Hepatocyte (in vitro differentiated cells): ENCODE measurements around the gene MYO18B.

Source experiments
- EZH2 ChIP-seq: fragments of 200-600 bp; sonication (generic); IDR thresholded peaks from 2 replicates; pipeline ENCODE4 v1.6.1; 2016; ENCODE audit warnings: antibody characterized with exemption, mild to moderate bottlenecking, borderline replicate concordance
- EZH2phosphoT487 ChIP-seq: fragments of 200-600 bp; sonication (generic); IDR thresholded peaks from one replicate; pipeline ENCODE4 v1.6.1; 2018; ENCODE audit warnings: antibody characterized with exemption, mild to moderate bottlenecking, low read depth, moderate library complexity; ENCODE audit not compliant: unreplicated experiment, severe bottlenecking
- TF ChIP-seq, protein P1 (sequence below): fragments of 200-600 bp; sonication (generic); IDR thresholded peaks from 2 replicates; pipeline ENCODE4 v1.5.1; 2016; ENCODE audit warnings: antibody characterized with exemption, mild to moderate bottlenecking; ENCODE audit not compliant: poor library complexity

DNA sequence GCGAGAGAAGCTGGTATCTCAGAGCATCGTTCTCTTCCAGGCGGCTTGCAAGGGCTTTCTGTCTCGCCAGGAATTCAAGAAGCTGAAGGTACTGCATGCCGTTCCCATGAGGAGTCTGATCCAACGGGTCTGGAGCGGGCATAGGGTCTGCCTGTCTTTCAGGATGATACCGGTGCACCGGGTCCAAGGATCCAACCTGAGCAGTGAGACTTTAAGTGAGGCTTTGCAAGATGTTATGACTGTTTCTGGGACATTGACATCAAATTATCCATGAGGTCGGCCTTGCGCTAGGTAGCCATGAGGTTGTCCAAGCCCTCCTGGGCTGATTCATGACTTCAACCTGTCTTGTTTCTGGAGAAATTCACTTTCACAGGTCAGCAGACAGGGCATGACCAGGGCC lies 132.3 kb downstream of the MYO18B start:
- TF ChIP-seq, protein P1, sequence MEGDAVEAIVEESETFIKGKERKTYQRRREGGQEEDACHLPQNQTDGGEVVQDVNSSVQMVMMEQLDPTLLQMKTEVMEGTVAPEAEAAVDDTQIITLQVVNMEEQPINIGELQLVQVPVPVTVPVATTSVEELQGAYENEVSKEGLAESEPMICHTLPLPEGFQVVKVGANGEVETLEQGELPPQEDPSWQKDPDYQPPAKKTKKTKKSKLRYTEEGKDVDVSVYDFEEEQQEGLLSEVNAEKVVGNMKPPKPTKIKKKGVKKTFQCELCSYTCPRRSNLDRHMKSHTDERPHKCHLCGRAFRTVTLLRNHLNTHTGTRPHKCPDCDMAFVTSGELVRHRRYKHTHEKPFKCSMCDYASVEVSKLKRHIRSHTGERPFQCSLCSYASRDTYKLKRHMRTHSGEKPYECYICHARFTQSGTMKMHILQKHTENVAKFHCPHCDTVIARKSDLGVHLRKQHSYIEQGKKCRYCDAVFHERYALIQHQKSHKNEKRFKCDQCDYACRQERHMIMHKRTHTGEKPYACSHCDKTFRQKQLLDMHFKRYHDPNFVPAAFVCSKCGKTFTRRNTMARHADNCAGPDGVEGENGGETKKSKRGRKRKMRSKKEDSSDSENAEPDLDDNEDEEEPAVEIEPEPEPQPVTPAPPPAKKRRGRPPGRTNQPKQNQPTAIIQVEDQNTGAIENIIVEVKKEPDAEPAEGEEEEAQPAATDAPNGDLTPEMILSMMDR: no peak
- TF ChIP-seq EZH2phosphoT487 (no peak), EZH2 (no peak)
